Right lobe of liver (tissue), 4 donors: ENCODE data around the gene B4GAT1.

Source experiments
- POLR2A ChIP-seq: fragments of 450-650 bp; IDR thresholded peaks from one replicate; pipeline ENCODE4 v1.6.1; 2017; ENCODE audit warnings: antibody characterized with exemption, mild to moderate bottlenecking
- TF ChIP-seq, protein P1 (sequence below), 4 donors: fragments of 200-600 bp in 3 of 4; fragments of 450-650 bp in 1 of 4; IDR thresholded peaks; one replicate each; pipeline versions ENCODE4 v1.5.1 to v1.8.0; 2016 to 2022; ENCODE audit warnings: antibody characterized with exemption in 4 of 4, mild to moderate bottlenecking in 2 of 4
- donor health status: DM: no; HTN: no; CAD: no.
- donor health status: DM: no; HTN: no; CAD: no.
- donor health status: DM: no; HTN: yes; CAD: no.

DNA sequence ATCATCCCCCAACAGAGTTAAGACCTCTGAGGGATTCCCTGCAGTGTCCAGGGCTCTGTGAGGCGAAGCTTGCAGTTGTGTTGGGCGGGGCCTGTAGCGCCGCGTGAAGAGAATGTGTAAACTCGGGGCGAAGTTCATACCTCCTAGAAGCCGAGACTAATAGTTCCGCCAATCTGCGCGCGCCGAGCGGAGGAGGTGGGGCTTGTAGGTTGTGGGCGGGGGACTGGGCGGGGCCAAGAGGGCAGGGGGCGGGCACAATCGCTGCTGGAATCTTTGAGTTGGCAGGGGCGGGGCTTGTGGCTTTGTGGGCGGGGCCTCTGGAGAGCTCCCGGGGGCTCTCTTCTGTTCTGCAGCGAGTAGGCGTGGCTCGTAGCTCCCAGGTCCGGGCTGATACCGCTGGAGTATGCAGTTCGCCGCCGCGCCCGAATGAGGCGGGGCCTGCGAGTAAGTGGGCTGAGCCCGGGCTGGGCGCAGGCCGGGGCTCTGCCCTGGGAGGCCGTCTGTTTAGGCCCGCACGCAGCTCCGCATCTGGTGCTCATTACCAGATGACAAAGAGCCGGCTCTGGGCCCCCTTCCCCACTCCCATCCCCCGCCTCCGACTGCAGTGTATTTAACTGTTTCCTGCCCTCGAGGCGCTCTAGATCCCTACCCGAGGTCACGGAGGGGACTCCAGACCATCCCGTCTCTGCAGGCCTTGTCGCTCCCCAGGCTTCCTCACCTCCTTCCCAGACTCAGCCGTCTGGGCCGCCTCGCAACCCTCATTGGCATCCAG is 34.7 kb downstream of the B4GAT1 start:
- TF ChIP-seq, protein P1, sequence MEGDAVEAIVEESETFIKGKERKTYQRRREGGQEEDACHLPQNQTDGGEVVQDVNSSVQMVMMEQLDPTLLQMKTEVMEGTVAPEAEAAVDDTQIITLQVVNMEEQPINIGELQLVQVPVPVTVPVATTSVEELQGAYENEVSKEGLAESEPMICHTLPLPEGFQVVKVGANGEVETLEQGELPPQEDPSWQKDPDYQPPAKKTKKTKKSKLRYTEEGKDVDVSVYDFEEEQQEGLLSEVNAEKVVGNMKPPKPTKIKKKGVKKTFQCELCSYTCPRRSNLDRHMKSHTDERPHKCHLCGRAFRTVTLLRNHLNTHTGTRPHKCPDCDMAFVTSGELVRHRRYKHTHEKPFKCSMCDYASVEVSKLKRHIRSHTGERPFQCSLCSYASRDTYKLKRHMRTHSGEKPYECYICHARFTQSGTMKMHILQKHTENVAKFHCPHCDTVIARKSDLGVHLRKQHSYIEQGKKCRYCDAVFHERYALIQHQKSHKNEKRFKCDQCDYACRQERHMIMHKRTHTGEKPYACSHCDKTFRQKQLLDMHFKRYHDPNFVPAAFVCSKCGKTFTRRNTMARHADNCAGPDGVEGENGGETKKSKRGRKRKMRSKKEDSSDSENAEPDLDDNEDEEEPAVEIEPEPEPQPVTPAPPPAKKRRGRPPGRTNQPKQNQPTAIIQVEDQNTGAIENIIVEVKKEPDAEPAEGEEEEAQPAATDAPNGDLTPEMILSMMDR (IDR thresholded peaks at IDR 0.05), result no peak
- peak; percentile 28 for TF ChIP-seq POLR2A
